ENCODE results near the gene HBA1.

DNA sequence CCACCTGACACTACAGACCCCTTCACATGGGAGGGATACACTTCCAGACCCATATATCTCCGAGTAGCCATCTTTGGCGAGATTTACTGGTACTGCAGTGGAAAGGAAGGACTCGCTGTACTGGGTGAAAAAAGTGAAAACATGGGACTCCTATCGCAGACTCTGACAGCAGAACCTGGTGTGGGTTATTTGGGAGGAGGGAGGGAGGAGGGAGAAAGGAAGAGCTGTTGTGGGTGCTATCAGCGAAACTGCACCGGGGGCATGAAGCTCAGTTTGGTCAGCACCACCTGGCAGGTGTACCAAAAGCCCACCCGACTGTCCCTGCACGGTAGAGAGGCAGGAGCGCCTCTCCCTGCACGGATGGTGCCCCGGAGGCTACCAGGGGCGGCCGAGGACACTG is 8.7 kb downstream of the HBA1 start:
- TF ChIP-seq, protein P1, sequence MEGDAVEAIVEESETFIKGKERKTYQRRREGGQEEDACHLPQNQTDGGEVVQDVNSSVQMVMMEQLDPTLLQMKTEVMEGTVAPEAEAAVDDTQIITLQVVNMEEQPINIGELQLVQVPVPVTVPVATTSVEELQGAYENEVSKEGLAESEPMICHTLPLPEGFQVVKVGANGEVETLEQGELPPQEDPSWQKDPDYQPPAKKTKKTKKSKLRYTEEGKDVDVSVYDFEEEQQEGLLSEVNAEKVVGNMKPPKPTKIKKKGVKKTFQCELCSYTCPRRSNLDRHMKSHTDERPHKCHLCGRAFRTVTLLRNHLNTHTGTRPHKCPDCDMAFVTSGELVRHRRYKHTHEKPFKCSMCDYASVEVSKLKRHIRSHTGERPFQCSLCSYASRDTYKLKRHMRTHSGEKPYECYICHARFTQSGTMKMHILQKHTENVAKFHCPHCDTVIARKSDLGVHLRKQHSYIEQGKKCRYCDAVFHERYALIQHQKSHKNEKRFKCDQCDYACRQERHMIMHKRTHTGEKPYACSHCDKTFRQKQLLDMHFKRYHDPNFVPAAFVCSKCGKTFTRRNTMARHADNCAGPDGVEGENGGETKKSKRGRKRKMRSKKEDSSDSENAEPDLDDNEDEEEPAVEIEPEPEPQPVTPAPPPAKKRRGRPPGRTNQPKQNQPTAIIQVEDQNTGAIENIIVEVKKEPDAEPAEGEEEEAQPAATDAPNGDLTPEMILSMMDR (IDR thresholded peaks at IDR 0.05), result no peak
- no peak for TF ChIP-seq POLR2A (IDR thresholded peaks at IDR 0.05)

Data from testis (tissue), 2 donors.